HUDEP-2 (cell line): ENCODE measurements around the gene GFPT1.

Experiments used
- DNase-seq, 76 experiments: peaks; one replicate each; lab custom pipeline; 2025; ENCODE audit not compliant: unreplicated experiment in 76 of 76; lab: John Stamatoyannopoulos, UW

GFPT1 gene

DNA sequence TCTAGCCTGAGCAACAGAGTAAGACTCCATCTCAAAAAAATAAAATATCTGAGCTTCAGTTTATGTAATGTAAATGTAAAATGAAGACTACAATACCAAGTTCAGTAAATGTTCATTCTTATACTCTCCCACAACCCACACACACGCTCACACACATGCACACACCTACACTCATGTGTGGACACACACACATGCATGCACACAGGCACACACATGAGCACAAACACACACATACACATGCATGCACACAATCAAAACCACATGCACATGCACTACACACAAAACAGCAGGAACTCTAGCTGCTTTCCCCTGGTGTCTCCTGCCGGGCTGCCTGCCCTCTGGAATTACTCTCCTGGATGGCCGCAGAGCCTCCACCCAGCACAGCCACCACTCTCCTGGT, 90.6 kb downstream of the GFPT1 start:
- DNase-seq: no peak

DNA sequence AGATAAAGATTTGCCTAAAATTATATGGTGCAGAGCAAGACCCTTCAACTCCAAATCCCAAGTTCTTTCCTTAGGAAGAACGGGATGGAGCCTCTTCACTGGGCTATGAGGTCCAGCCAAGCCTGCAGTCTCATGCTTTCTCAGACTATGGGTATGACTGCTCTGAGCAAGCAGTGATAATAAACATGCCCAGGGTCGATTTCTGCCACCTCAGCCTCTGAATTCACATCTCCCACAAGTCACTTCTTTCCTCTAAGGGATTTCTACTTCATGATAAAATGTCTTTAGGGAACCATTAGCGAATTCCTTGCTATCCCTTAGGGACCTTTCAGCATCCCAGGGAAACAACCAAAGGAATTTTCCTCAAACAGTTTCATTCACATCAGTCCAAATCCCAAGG, 94.8 kb downstream of the GFPT1 start:
- no peak for DNase-seq

DNA sequence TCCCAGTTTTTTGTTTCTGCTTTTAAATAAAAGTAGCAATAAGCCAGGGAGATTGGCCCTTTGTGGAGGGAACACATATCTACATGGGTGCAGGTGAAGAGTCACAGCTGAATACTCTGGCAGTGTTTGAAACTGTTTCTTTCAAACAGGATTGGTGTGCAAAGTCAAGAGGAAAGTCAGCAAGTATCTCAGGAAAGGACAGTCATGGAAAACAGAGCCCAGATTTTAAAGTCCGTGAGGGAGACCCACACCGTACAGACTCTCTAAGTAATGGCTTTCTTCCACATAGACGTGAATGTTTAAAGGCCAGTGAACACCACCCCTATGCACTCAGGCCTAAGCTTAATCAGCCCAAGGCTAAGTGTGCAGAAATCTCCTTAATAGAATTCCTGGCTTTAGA, 95.3 kb downstream of the GFPT1 start:
- DNase-seq: no peak

DNA sequence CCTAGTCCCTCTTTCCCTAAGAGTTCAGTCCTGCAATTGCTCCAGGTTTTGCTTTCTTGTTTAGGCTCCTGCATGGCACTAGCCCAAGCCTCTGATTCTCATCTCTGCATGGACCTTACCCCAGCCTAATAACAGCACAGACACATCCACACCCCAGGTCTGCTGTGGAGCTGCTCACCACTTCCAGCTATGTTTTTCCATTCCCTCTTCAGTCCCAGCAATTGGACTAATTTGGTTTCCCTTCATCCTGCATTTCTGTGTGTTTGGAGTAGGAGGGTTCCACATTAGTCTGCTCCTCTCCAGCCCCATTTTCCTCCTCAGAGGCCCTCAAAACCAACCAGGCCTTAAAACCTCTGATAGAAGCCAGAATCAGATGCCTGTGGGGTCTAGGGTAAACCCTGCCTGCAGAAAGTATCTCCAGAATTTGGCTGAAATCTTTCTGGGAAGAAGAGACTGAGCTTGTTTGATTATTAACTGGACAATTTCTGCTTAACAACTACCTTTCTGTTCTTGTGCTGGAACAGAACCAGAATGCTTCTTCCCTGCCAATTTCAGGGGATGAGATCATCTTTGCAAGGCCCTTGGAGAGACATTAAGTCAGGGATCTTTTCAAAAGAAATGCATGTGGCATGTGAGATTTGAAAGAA, 95.9 kb downstream of the GFPT1 start:
- no peak for DNase-seq

DNA sequence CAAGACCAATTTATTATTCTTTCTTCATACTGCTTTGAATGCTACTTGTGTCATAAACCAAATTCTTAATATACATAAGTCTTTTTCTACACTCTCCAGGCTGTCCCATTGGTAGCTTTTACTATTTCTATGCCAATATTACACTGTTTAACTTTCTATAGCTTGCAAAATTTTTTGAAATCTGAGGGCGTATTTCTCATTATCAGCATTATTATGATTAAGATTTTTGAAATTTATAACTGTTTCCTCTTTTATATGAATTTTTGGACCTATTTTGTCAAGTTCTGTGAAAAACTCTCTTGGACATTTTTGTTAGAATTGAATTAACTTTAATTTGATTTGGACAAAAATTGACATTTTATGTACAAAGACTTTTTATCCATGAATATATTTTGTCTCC, 98.6 kb downstream of the GFPT1 start:
- no peak for DNase-seq

DNA sequence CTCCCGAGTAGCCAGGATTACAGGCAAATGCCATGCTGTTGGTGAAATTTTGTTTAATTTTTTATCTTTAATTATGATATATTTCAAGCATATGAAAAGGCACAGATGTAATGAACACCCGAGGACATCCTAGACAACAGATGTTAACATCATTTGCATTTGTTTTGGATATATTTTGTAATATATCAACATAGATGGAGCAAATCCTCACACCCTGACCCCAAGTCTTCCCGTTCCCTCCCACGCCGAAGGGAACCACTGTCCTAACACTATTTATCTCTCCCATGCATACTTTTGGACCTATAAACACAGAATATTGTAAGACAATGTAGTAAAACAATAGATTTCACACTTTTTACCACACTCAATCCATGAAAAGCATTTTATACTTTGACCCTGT, 99.5 kb downstream of the GFPT1 start:
- no peak for DNase-seq

DNA sequence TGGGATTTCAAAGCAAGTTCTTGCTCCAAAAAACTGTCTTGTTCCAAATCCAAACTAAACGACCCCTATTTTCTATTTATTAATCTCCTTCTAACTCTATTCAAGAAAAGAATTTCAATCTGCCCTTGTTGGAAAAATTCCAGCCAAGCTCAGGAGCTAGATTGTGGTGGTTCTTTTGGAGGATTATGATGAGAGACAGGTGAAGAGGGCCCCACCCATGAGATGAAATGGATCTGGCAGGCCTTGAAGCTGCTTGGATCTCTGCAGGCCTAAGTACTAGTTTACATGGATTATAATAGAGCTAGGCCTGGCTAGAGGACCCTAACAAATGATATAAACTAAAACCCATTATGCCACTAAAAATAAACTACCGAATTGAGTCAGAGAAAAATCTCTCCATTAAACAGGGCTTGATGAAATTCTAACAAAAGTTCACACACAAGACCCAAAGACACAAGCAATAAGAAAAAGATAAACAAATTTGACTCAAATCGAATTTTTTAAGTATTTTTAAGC, 101.6 kb downstream of the GFPT1 start:
- DNase-seq: no peak

DNA sequence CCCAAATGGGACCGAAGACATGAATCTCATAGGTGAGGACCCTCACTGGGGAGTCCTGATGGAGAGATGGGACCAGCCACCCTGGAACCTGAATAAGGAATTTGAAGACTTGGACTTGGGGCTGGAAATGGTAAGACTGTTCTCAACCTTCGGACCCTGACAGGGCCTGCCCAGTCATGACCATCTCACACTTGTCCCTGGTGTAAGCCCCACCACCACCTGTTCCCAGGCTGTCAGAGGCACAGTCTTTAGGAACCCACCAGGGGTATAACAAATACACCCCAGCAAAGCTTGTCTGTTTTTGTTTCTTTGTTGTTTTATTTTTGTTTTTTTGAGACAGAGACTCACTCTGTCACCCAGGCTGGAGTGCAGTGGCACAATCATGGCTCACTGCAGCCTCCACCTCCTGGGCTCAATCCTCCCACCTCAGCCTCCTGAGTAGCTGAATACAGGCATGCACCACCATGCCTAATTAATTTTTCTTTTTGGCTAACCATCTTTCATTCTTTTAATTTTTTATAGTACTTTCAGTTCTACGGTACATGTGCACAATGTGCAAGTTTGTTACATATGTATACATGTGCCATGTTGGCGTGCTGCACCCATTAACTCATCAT, 106.1 kb downstream of the GFPT1 start:
- no peak for DNase-seq

DNA sequence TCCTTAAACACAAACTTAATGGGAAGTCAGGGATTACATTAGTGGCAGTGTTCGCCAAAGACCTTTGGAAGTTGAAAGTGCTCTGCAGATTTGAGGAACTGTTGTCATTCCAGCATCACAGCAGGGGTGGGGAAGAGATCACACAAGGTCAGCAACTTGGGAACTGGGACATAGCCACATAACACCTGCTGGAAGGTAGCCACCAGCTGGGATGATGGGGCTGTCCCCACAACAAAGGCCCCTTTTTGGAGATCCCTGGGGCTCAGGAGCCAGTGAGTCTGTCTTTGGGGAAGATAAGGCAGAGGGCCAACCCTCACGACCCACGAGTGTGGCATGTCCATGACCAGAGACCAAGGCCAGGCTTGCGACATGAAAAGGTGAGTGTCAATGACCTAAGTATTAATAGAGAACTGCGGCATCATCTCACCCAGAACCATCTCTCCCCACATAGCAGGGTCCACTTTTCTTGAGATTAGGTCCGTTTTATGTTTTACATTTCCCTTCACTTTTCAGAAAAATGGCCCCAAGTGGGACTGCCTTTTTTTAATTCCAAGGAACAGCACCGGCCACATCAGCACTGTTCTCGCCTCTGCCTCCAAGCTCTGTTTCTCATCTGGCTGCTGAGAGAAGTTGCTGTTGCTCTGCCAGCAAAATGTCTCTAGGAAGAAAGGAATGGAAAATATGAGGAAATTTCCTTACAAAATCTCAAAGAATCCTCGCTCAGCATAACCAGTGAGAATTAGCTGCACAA, 106.9 kb downstream of the GFPT1 start:
- no peak for DNase-seq

DNA sequence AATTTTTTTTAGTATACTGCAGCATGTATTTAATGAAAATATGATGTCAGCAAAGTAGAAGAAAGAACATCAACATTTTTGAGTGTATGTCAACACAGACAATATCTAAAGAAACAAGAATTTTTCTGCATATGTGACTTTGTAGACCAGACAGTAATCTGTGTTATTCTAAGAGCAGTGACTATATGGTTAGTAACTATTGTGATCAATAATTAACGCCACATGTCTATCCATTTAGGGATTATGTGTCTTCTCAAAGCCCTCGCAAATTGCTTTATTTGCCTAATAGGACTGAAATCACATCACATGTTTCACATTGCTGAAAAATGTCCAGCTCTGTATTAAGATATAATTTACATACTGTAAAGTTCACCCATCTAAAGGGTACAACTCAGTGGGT, 107.8 kb downstream of the GFPT1 start:
- DNase-seq: no peak

DNA sequence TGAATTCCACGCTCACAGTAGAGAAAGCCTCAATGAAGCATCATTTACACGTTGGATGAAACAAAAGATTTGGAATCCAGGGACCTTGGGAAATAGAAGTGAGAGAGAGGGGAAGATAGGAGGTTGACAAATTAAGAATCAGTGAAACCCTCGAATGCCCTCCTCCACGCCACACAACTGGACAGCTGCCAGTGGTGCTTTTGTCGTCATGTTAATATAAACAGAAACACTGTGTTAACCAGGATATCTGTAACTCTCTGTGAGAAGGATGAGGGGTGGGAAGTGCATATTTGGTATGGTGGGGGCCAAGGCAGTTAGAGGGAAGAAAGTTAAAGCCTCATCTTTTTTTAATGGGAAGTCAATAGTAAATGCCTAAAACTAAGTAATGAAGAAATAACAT, 108.7 kb downstream of the GFPT1 start:
- DNase-seq: no peak

DNA sequence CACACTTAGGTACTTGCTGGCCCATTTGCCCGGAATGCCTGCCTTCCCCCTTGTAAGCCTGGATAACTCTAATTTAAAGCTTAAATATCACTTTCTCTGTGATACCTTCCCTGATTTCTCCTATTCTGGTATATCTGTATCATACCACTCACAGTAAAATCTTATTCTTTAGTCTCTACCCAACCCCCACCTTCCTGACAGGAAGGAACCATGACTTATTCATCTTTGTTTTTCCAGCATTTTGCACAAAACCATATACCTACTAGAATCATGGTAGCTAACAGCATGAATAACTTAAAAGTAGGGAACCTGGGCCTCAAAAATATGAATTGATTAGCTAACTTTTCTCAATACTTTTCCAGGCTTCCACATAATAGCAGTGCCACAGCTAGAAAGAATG, 111.5 kb downstream of the GFPT1 start:
- no peak for DNase-seq

DNA sequence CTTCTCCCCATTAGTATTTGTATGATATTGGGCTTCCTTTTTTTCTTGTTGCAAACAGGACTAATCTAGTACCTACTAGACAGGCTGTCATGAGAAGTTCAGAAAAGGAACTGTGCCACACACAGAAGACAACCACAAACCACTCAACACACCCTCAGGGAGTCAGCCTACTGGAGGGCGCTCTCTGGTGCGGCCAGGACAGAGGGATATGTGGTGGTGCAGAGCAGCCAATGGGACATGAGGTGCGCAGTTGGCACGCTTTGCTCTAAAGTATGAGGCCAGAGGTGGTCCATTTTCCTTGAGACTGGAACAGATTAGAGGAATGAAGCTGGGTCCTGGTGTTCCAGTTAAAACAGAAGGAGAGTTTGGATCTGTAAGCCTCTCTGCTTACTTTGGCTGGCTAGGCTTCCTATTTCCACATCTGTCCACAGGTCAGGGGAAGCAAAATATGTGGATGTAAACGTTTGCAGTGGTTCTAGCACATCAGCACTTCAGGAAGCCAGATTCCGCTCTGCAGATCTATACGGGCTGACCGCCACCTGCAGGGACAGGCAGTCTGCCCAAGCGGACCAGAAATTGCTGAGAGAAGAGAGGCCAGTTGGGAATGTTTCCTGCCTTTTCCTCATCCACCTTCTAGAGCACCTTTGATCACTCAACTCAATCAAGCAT, 114.1 kb downstream of the GFPT1 start:
- DNase-seq: no peak

DNA sequence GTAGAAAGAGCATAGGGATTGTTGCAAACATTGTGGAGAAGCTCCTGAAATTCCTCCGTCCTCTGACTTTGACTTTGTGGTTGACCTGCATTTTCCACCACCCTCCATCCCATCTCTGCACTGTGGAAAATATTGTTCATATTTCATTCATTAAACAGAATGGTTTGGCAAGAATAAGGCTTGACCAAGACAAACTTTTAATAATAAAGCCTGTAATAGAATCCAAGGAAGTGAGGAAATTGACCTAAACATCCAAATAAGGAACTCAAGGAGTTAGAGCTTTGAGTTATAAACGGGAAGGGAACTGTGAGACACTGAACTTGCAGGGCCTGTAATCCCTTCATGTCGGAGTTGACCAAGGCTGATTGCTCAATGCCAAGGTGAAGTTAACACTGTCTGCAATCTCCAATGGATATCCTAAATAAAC, 115.2 kb downstream of the GFPT1 start:
- no peak for DNase-seq
